Tibial artery (tissue), 4 donors: ENCODE data around the gene TMTC2.

ENCODE experiments used
- DNase-seq, 2 donors: peaks; one replicate each; pipeline ENCODE4 v3.0.0-alpha.2; 2019
- H3K27ac ChIP-seq, 2 donors: fragments of 200-600 bp; sonication (generic) in 1 of 2; 1 replicate in 1 of 2; 2 replicates in 1 of 2; pipeline ENCODE4 v1.5.1; 2018 to 2019; ENCODE audit warnings: mild to moderate bottlenecking in 1 of 2
- H3K27me3 ChIP-seq, 2 donors: fragments of 200-600 bp; sonication (generic) in 1 of 2; one replicate each; pipeline versions ENCODE4 v1.5.1 to v1.6.0; 2016 to 2019
- H3K36me3 ChIP-seq, 3 donors: fragments of 200-600 bp; sonication (generic) in 2 of 3; one replicate each; pipeline ENCODE4 v1.5.1; 2016 to 2019; ENCODE audit warnings: mild to moderate bottlenecking in 2 of 3
- H3K4me1 ChIP-seq, 4 donors: fragments of 200-600 bp; sonication (generic) in 2 of 4; 1 replicate in 3 of 4; 2 replicates in 1 of 4; pipeline ENCODE4 v1.5.1; 2016 to 2019
- H3K4me3 ChIP-seq, 2 donors: fragments of 200-600 bp; sonication (generic) in 1 of 2; 1 replicate in 1 of 2; 2 replicates in 1 of 2; pipeline ENCODE4 v1.5.1; 2018 to 2019; ENCODE audit warnings: mild to moderate bottlenecking in 2 of 2
- H3K9me3 ChIP-seq, 3 donors: fragments of 200-600 bp; sonication (generic) in 1 of 3; one replicate each; pipeline ENCODE4 v1.5.1; 2016 to 2019
- CTCF ChIP-seq, 2 experiments: fragments of 200-600 bp in 1 of 2; fragments of 450-650 bp in 1 of 2; IDR thresholded peaks; one replicate each; pipeline ENCODE4 v1.5.1; 2017 to 2019; ENCODE audit warnings: antibody characterized with exemption in 2 of 2, mild to moderate bottlenecking in 1 of 2, moderate library complexity in 1 of 2
- intact Hi-C: fragments of 100-400 bp; cut with DNase I; formaldehyde crosslinking; loops from one replicate; pipeline ENCODE4 v1.15.0; 2023; ENCODE audit warnings: low total_unique reads

TMTC2 gene

GRCh38 chr12:83143950-83144349 is 457.2 kb downstream of the TMTC2 start:
- TF ChIP-seq CTCF (IDR thresholded peaks at IDR 0.05) = no peak
- Histone ChIP-seq H3K9me3 (peaks cover 0 to 5% (median 0%) of the 10 kb centered on the region in 3 donors), H3K4me3 (no peak overlapping the region), H3K27me3 (no peaks in the 10 kb centered on the region), H3K4me1 (no peaks in the 10 kb centered on the region), H3K27ac (no peak overlapping the region), H3K36me3 (no peaks in the 10 kb centered on the region)
- no peak for DNase-seq
- intact Hi-C loops = no loop called here

- Histone ChIP-seq H3K27me3 (no peaks in the 10 kb centered on the region), H3K27ac (no peak overlapping the region), H3K4me3 (no peak overlapping the region), H3K36me3 (no peaks in the 10 kb centered on the region), H3K4me1 (no peaks in the 10 kb centered on the region), H3K9me3 (no peaks in the 10 kb centered on the region)
- intact Hi-C loops = no loop called here
- TF ChIP-seq CTCF (IDR thresholded peaks at IDR 0.05) = no peak
- no peak for DNase-seq
Observed at GRCh38 chr12:83145325-83145840, 458.7 kb downstream of the TMTC2 start.

GRCh38 chr12:83147341-83147740 is 460.6 kb downstream of the TMTC2 start:
- H3K4me1 ChIP-seq = no peaks in the 10 kb centered on the region
- no peak overlapping the region for H3K27ac ChIP-seq
- intact Hi-C loops = no loop called here
- no peaks in the 10 kb centered on the region for H3K9me3 ChIP-seq
- no peaks in the 10 kb centered on the region for H3K36me3 ChIP-seq
- no peak overlapping the region for H3K4me3 ChIP-seq
- no peak for TF ChIP-seq CTCF (IDR thresholded peaks at IDR 0.05)
- no peaks in the 10 kb centered on the region for H3K27me3 ChIP-seq
- DNase-seq = no peak

- no peak for DNase-seq
- TF ChIP-seq CTCF (IDR thresholded peaks at IDR 0.05) = no peak
- intact Hi-C loops = no loop called here
- Histone ChIP-seq H3K9me3 (no peaks in the 10 kb centered on the region), H3K27me3 (no peaks in the 10 kb centered on the region), H3K36me3 (no peaks in the 10 kb centered on the region), H3K4me3 (no peak overlapping the region), H3K27ac (no peak overlapping the region), H3K4me1 (no peaks in the 10 kb centered on the region)
Observed at GRCh38 chr12:83149987-83150386, 463.3 kb downstream of the TMTC2 start.

- no peak overlapping the region for H3K4me3 ChIP-seq
- no peak for DNase-seq
- no peaks in the 10 kb centered on the region for H3K36me3 ChIP-seq
- intact Hi-C loops = no loop called here
- no peaks in the 10 kb centered on the region for H3K27me3 ChIP-seq
- TF ChIP-seq CTCF (IDR thresholded peaks at IDR 0.05) = no peak
- no peak overlapping the region for H3K27ac ChIP-seq
- no peaks in the 10 kb centered on the region for H3K9me3 ChIP-seq
- H3K4me1 ChIP-seq = no peaks in the 10 kb centered on the region
Observed at GRCh38 chr12:83150465-83151189, 463.9 kb downstream of the TMTC2 start.
